ENCODE data around the gene TICRR. TPM values are rescaled to one million over a fixed set of nuclear protein-coding genes. Genes with fewer than 3 reads are reported as not detected.

The TICRR gene
- total RNA-seq, 1 donor from 2014 or later = 2.2 TPM

- DNase-seq (ENCODE audit: low spot score) = peak; percentile 87
- Mint-ChIP-seq H3K27ac (ENCODE audit: unreplicated experiment) (no peak overlapping the region), H3K36me3 (ENCODE audit: low read depth) (peaks cover 21% of the 10 kb centered on the region), H3K27me3 (ENCODE audit: low read depth) (no peaks in the 10 kb centered on the region), H3K9me3 (ENCODE audit: low read depth) (no peaks in the 10 kb centered on the region), H3K4me1 (ENCODE audit: low read depth) (peaks cover 5% of the 10 kb centered on the region), H3K4me3 (ENCODE audit: unreplicated experiment) (no peak overlapping the region)
- no peak for TF ChIP-seq CTCF (IDR thresholded peaks at IDR 0.05)
Observed at GRCh38 chr15:89645680-89646079, 70.4 kb downstream of the TICRR start.

DNA sequence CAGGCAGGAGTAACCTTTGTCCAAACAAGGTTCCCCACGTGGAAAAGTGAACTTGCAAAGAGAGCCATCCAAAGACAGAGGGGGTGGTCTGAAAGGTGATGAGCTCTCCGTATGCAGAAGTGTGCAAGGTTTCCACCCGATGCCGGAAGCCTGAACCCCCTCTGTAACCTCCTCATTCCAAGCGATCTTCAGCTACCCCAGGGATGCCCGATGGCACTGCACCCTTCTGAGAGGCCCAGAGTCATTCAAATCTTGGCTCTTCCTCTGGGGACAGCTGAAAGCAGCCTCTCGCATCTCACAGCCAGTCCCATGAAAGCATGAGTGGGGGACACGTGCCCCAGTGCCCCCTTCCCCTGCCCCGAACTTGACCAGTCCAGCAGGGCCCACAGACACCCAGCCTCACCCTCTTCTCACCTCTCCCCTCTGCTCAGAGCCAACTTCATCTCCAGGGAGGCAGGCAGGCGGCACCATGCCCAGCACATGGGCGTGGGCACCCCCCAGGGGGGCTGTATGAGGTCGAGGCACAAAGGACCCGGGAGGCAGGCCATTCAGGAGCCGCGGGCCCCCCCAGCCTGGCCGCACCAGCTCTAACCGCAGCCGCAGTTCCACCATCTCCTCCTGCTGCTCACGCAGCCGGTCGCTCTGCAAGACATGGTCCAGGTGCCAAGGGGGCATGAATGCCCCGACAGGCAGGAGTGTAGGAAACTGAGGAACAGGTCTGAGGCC is 71.3 kb downstream of the TICRR start:
- Mint-ChIP-seq H3K27ac (ENCODE audit: unreplicated experiment) (no peak overlapping the region), H3K4me3 (ENCODE audit: unreplicated experiment) (no peak overlapping the region), H3K4me1 (ENCODE audit: low read depth) (peaks cover 5% of the 10 kb centered on the region), H3K27me3 (ENCODE audit: low read depth) (no peaks in the 10 kb centered on the region), H3K9me3 (ENCODE audit: low read depth) (no peaks in the 10 kb centered on the region), H3K36me3 (ENCODE audit: low read depth) (peaks cover 19% of the 10 kb centered on the region)
- TF ChIP-seq CTCF (IDR thresholded peaks at IDR 0.05) = no peak
- peak; percentile 85 for DNase-seq (ENCODE audit: low spot score)

GRCh38 chr15:89647191-89647851 is 72.1 kb downstream of the TICRR start:
- DNase-seq (ENCODE audit: low spot score) = peak; percentile 89
- Mint-ChIP-seq H3K27me3 (ENCODE audit: low read depth) (no peaks in the 10 kb centered on the region), H3K4me3 (ENCODE audit: unreplicated experiment) (no peak overlapping the region), H3K36me3 (ENCODE audit: low read depth) (peaks cover 22% of the 10 kb centered on the region), H3K27ac (ENCODE audit: unreplicated experiment) (no peak overlapping the region), H3K9me3 (ENCODE audit: low read depth) (no peaks in the 10 kb centered on the region), H3K4me1 (ENCODE audit: low read depth) (peaks cover 5% of the 10 kb centered on the region)
- TF ChIP-seq CTCF (IDR thresholded peaks at IDR 0.05) = peak; percentile 89

DNA sequence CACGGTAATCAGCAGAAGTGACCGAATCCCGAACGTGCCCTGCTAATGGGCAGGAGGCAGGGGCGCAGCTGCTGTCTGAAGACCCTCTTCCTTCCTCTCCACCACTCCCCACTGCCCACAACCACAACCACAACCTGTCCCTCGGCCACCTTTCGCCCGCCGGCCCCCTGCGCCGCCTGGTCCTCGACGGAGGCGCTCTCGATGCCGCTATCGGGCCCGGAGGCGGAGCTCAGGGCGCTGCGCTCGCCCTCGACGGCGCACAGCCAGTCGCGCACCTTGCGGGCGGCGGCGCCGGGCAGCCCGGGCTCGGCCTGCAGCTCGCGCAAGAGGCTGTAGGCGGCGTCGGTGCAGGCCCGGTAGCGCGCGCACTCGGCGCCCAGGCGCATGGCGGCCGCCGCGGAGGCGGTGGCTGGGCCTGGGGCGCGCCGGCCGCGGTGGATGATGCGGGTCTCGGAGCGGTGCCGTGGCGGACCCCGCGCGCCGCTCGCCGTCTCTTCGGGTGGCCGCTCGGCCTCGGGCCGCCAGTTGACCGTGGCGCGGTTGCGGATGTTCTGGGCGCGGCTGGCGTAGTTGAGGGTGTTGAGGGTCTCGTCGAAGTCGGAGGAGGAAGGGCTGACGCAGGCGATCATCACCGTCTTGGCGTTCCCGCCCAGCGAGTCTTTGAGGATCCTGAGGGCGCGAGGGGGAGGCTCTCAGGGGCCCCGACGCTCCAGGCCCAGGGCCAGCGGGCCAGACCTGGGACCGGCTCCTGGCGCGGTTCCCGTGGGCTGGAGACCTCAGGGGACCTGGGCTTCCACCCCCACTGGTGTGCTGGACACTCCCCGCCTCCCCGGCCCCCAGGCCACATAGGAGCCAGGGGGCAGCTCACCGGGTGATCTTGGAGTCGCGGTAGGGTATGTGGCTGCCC is 73.1 kb downstream of the TICRR start:
- Mint-ChIP-seq H3K9me3 (ENCODE audit: low read depth) (no peaks in the 10 kb centered on the region), H3K27me3 (ENCODE audit: low read depth) (no peaks in the 10 kb centered on the region), H3K4me3 (ENCODE audit: unreplicated experiment) (no peak overlapping the region), H3K4me1 (ENCODE audit: low read depth) (peaks cover 9% of the 10 kb centered on the region), H3K27ac (ENCODE audit: unreplicated experiment) (no peak overlapping the region), H3K36me3 (ENCODE audit: low read depth) (peaks cover 19% of the 10 kb centered on the region)
- TF ChIP-seq CTCF (IDR thresholded peaks at IDR 0.05) = no peak
- DNase-seq (ENCODE audit: low spot score) = peak; percentile 90

Data from chondrocyte (in vitro differentiated cells).